ENCODE measurements around the gene SLC26A4.

SLC26A4 gene

DNA sequence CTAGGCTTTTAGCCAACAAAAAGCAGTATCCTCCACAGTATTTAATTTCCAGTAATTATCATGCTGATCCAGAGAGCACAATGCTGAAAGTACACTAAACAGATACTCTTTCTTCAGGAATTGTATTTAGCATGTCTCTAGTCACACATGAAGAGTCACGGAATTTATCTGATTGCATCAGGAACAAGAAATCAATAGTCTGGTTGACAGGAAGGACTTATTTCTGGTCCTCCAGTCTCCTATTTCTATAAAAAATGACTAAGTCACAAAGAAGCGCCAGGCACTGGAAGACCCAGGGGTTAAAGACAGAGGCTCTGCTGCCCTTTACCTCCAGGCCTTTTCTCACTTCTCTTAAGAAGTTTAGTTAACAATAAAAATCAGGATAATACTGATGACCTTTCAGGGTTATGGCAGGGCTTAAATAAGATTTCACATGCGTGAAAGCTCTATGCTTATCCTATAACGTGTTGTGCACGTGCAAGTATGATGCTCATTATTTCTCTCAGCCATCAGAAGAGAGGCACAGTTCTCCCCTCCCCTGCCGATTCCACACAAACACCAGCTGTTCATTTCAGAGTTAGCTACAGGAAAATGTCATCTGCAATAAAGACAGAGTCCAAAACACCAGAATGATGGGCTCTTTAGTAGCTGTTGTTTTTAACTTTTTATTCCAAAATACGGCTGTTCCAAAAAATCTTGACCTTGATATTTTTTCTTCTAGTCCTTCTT is 36.9 kb downstream of the SLC26A4 start:
- no peak for DNase-seq

DNA sequence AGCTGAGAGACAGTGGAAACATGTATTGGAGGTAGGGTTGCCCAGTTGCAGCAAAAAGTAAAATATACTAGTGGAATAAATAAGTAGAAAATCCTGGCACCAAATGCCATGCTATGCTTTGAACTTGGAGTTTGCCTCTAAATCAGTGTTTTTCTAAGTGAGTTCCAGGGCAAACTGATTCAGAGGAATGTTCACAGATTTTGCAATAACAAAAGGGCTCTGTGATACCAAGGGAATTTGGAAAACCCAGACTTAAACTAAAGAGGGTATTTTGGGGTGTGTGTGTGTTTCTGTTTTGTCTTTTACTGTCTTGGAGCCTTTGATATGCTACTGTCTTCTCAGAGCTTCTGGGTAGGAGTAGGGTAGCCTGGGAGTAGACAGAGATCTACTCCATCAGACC is 39.9 kb downstream of the SLC26A4 start:
- no peak for DNase-seq

DNA sequence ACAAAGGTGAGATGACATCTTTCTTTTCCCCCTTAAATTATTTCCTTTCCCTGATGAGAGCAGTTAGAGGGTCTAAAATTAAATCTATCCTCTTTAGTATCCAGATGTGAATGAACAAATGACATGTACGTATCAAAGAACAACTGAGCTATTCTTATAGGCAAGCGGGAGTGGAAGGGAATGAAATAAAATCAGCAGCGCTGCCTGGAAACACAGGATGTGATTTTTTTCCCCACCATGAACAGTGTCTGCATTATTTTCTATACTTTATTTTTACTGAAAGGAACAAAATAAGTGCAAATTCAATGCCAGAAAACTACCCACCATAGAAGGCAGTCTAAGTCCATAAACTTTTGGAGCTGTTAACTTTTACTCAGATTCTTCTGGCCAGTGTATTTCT is 40.6 kb downstream of the SLC26A4 start:
- no peak for DNase-seq

- DNase-seq = no peak
Measured at GRCh38 chr7:107703219-107703618, 42.6 kb downstream of the SLC26A4 start.

DNA sequence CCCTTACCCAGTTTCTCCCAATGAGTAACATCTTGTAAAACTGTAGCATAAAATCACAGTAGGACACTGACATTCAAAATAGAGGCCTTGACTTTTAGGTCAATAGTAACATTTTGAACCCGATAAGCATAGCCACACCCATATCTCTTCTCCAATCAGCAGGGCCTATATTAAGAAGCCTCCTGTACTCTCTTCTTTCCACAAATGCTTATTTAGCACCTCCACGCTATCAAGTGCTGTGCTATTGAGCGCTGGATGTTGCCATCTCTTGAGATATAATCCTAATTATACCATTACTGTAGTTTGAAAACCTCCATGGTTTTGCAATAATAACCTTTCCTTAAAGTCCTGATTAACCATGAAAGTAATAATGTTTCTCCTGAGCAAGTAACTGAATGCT is 43.2 kb downstream of the SLC26A4 start:
- DNase-seq = no peak

DNA sequence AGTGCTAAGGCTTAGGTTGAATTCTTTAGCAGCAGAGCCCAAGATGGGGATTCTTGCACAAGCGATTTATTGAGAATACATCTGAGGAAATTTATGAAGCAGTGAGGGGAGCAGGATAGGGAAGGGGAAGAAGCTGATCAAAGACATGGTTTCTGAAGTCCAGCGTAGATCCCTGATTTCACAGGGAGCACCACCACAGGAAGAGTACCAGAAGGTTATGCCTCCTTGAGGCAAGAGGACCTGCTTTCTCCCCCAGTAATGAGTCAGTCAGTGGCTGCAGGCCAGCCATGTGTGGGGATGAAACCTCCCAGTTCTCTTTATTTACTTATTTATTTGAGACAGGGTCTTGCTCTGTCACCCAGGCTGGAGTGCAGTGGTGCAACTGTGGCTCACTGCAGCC is 48.3 kb downstream of the SLC26A4 start:
- no peak for DNase-seq

GRCh38 chr7:107711301-107711700 is 50.7 kb downstream of the SLC26A4 start:
- DNase-seq = peak; percentile 45

GRCh38 chr7:107712025-107712424 is 51.4 kb downstream of the SLC26A4 start:
- DNase-seq = no peak

DNA sequence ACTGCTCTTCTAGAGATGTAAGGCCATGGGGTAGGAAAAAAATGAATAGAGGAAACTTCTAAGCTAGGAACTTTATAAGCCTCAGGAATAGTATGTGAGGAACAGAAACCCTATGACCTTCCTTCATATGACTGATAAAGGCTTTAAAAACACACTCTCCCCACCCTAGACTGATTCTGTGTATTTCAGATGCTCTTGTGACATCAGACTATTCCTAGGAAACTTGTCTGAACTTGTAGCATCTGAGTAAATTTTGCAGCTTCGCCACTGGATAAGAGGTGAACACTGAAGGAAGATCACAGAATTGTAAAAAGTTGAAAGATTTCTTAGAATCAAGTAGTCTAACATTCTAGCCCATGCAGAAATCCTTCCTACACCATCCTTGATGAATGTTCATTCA is 52.3 kb downstream of the SLC26A4 start:
- DNase-seq = no peak

GRCh38 chr7:107715531-107715930 is 54.9 kb downstream of the SLC26A4 start:
- DNase-seq = no peak

- DNase-seq = no peak
Measured at GRCh38 chr7:107718456-107719193, 58.0 kb downstream of the SLC26A4 start.

DNA sequence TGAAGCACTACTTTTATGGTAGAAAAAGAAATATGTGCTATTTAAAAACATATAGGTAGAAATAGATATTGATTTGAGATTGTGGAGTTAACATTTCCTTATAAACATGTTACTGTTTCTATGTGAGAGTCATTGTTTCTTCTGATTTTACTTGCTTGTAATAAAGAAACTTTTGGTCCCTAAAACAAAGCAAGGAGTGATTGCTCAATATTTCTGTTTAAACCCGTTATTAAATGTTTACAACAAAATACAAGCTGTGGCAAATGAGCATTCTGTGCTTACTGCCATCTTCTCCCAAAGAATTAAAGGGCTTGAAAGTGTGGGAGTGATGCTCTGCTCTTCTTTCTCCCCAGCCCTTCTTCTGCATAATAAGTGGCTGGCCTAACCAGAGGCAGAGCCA is 60.7 kb downstream of the SLC26A4 start:
- no peak for DNase-seq

- no peak for DNase-seq
Measured at GRCh38 chr7:107723255-107723654, 62.6 kb downstream of the SLC26A4 start.

DNA sequence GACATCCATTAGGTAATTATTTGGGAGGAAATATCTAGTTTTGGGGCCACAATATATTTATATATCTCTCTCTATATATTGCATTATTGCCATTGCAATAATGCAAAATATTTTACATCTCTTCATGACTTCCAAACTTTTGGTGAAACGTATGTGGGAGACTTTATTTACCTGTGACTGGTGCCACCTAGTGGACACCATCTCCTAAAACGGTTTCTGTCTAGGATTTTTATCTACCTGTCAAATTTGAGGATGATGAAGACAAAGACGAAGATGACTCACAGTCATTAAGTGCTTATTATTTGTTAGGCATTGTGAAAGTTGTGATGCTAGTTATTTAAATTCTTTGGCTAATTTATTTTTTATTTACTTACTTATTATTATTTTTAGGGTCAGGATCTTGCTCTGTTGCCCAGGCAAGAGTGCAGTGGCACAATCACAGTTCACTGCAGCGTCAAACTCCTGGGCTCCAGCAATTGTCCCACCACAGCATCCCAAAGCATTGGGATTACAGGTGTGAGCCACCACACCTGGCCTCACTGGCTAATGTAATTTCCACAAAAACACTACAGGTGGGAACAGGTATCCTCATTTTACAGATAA is 64.6 kb downstream of the SLC26A4 start:
- DNase-seq = peak; percentile 57

DNA sequence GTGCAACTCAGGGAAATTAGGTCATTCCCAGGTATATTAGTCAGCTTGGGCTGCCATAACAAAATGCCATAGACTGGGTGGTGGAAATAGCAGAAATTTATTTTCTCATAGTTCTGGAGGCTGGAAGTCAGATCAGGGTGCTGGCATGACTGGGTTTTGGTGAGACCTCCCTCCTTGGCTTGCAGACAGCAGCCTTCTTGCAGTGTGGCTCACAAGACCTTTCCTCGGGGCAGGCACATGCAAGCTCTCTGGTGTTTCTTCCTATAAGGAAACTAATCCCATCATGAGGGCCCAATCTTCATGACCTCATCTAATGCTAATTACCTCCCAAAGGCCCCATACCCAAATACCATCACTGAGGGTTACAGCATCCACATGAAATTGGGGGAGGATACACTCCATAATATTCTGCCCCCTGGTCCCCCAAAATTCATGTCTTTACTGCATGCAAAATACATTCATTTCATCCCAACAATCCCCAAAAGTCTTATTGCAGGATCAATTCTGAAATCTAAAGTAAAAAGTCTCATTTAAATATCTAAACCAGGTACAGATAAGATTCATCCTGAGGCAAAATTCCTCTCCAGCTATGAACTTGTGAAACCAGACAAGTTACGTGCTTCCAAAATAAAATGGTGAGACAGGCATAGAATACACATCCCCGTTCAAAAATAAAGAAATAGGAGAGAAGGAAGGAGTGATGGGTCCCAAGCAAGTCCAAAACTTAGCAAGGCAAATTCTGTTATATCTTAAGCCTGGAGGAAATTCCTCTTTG is 65.9 kb downstream of the SLC26A4 start:
- no peak for DNase-seq

DNA sequence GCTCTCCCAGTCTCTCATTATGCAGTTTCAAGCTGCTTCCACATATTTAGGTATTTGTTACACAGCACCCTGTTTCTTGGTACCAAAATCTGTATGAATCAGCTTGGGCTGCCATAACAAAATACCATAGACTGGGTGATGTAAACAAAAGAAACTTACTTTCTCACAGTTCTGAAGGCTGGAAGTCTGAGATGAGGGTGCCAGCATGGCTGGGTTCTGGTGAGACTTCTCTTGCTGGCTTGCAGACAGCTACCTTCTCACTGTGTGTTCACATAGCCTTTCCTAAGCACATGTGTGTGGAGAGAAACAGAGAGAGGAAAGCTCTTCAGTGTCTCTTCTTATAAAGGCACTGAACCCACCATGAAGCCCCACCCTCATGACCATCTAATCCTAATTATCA is 67.6 kb downstream of the SLC26A4 start:
- no peak for DNase-seq

- no peak for DNase-seq
Measured at GRCh38 chr7:107742678-107743566, 82.3 kb downstream of the SLC26A4 start.

- peak; percentile 96 for DNase-seq
Measured at GRCh38 chr7:107743567-107744344, 83.1 kb downstream of the SLC26A4 start, which contains the start of gene CBLL1. Gene CBLL1 (plus strand): TSS chr7:107744142. CDS start chr7:107744164, 22 bp downstream.

GRCh38 chr7:107744345-107744750 is 83.7 kb downstream of the SLC26A4 start:
- no peak for DNase-seq

- no peak for DNase-seq
Measured at GRCh38 chr7:107746006-107746405, 85.4 kb downstream of the SLC26A4 start.

DNA sequence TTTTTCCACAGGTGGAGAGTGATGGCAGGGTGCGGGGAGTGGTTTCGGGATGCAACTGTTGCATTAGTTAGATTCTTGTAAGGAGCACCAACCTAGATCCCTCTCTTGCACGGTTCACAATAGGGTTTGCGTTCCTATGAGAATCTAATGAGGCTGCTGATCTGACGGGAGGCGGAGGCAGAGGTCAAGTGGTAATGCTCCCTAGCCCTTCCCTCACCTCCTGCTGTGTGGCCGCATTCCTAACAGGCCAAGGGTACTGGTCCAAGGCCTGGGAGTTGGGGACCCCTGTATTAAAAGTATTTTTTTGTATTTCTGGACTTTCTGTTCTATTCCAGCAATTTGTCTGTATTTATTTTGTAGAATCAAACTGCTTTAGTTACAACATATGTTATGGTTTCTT is 90.5 kb downstream of the SLC26A4 start:
- DNase-seq = no peak

All from fibroblast of skin of abdomen (primary cell).